PC-9 (cell line): ENCODE results near the gene EFEMP2. TPM values are rescaled to one million over a fixed set of nuclear protein-coding genes. Genes with fewer than 3 reads are reported as not detected.

ENCODE experiments used
- Bru-seq: library from RNA; stranded (reverse); fragments of 400-500 nt; gene quantifications from one replicate; lab custom pipeline; 2021; lab: Mats Ljungman, UMichigan
- BruChase-seq, 2 experiments: library from RNA; stranded (reverse); fragments of 400-500 nt; gene quantifications; one replicate each; lab custom pipeline; 2021; lab: Mats Ljungman, UMichigan
- BruUV-seq: library from RNA; stranded (reverse); fragments of 400-500 nt; replicated peaks from 2 replicates; lab custom pipeline; 2021; lab: Mats Ljungman, UMichigan
- CTCF ChIA-PET: fragments of 300-600 bp; sonication (Branson Sonifier 250); formaldehyde crosslinking; loops from one replicate; lab custom pipeline; 2022; ENCODE audit warnings: antibody characterized with exemption; lab: Charles Lee
- POLR2A ChIA-PET: fragments of 300-600 bp; sonication (Branson Sonifier 250); formaldehyde crosslinking; loops from one replicate; lab custom pipeline; 2022; ENCODE audit warnings: antibody characterized with exemption; ENCODE audit not compliant: unreplicated experiment; lab: Charles Lee
- DNase-seq, 2 experiments: peaks; one replicate each; pipeline versions ENCODE4 v3.0.0 to v3.0.0-alpha.2; 2015 to 2022; ENCODE audit warnings: mixed read lengths in 1 of 2
- H2AFZ ChIP-seq: fragments of 200-600 bp; sonication (generic); 2 replicates; pipeline ENCODE4 v1.8.1; 2017; ENCODE audit warnings: antibody characterized with exemption
- H3F3A ChIP-seq: fragments of 200-600 bp; sonication (generic); 2 replicates; pipeline ENCODE4 v1.8.1; 2017; ENCODE audit warnings: antibody characterized with exemption, mild to moderate bottlenecking, low read depth; ENCODE audit not compliant: insufficient read depth
- H3K27ac ChIP-seq: fragments of 200-600 bp; sonication (generic); 2 replicates; pipeline ENCODE4 v1.6.1; 2016; ENCODE audit warnings: mixed run types
- H3K27me3 ChIP-seq: fragments of 200-600 bp; sonication (generic); 2 replicates; pipeline ENCODE4 v1.6.1; 2016; ENCODE audit warnings: low read depth, mixed run types; ENCODE audit not compliant: insufficient read depth
- H3K36me3 ChIP-seq: fragments of 200-600 bp; sonication (generic); 2 replicates; pipeline ENCODE4 v1.6.1; 2016; ENCODE audit warnings: low read depth, mixed run types
- H3K4me1 ChIP-seq: fragments of 200-600 bp; sonication (generic); replicated peaks from 2 replicates; pipeline ENCODE4 v1.6.1; 2016; ENCODE audit warnings: mixed run types; ENCODE audit not compliant: insufficient read depth
- H3K4me2 ChIP-seq: fragments of 200-600 bp; sonication (generic); 2 replicates; pipeline ENCODE4 v1.6.1; 2017; ENCODE audit warnings: mixed run types
- H3K4me3 ChIP-seq: fragments of 200-600 bp; sonication (generic); 2 replicates; pipeline ENCODE4 v1.6.1; 2016; ENCODE audit warnings: mixed run types
- H3K79me2 ChIP-seq: fragments of 200-600 bp; sonication (generic); 2 replicates; pipeline ENCODE4 v1.6.1; 2017; ENCODE audit warnings: low read depth, mixed run types
- H3K9me2 ChIP-seq: fragments of 200-600 bp; sonication (generic); 2 replicates; pipeline ENCODE4 v1.8.1; 2017; ENCODE audit warnings: mild to moderate bottlenecking; ENCODE audit not compliant: insufficient read depth
- H3K9me3 ChIP-seq: fragments of 200-600 bp; sonication (generic); 2 replicates; pipeline ENCODE4 v1.8.1; 2016; ENCODE audit warnings: low read depth; ENCODE audit not compliant: insufficient read depth
- H4K20me1 ChIP-seq: fragments of 200-600 bp; sonication (generic); 2 replicates; pipeline ENCODE4 v1.8.1; 2017; ENCODE audit not compliant: insufficient read depth
- CTCF ChIP-seq: fragments of 200-600 bp; sonication (generic); conservative IDR thresholded peaks from 2 replicates; pipeline ENCODE4 v1.6.1; 2017; ENCODE audit warnings: mixed run types, antibody characterized with exemption, mild to moderate bottlenecking, moderate library complexity
- EZH2 ChIP-seq: fragments of 200-600 bp; sonication (generic); IDR thresholded peaks from 2 replicates; pipeline ENCODE4 v1.8.0; 2017; ENCODE audit warnings: antibody characterized with exemption, low read depth
- intact Hi-C: fragments of 100-400 bp; cut with micrococcal nuclease; formaldehyde crosslinking; loops from one replicate; pipeline ENCODE4 v1.10.0; 2022; ENCODE audit not compliant: unreplicated experiment
- long read RNA-seq: library from polyadenylated mRNA; stranded (forward); transcript quantifications from one replicate; pipeline ENCODE4 v2.0.0, GENCODE V29; 2022
- total RNA-seq: library from RNA; stranded (reverse); gene quantifications from 2 replicates; pipeline ENCODE4 v1.2.3, GENCODE V29; 2021

The EFEMP2 gene
- total RNA-seq (18.1 and 32.3 TPM in 2 replicates), Bru-seq, nascent RNA (percentile 35 among the genes with signal in this experiment), BruChase-seq, experiment 1, labeled RNA remaining after a 2-hour chase (percentile 46 among the genes with signal in this experiment), BruChase-seq, experiment 2, labeled RNA remaining after a 6-hour chase (percentile 42 among the genes with signal in this experiment)
- long read RNA-seq, transcript EFEMP2-201 (11 exons, 2,034 nt) = major isoform, 9 of 15 reads
- long read RNA-seq, partial matches to known transcripts = 2 of 15 reads
- long read RNA-seq, other reads (novel, unspliced or antisense) = 2 of 15 reads

GRCh38 chr11:65872586-65873317 is at the start of gene EFEMP2:
Gene EFEMP2, minus strand, starts transcription at chr11:65872800. Its CDS starts 446 bp downstream, at chr11:65872354.
- DNase-seq = peak in 1 of 2 experiments; percentile 44
- POLR2A ChIA-PET = interaction anchor here (0.7 kb wide), 2 partner anchors 130 to 302 kb away, joined by 4 to 5 read pairs; partner anchors contain the start of genes BANF1 and ZNRD2
- intact Hi-C loops = no loop called here
- no peaks in the 10 kb centered on the region for H4K20me1 ChIP-seq
- H2AFZ ChIP-seq = peak within 1 kb of the TSS; percentile 87
- CTCF ChIA-PET = interaction anchor here (0.5 to 0.7 kb wide), 2 partner anchors 12 to 191 kb away, joined by 3 to 7 read pairs; no protein-coding TSS in a partner anchor
- peaks cover 4% of the 10 kb centered on the region; the same call in 1 of the 2 replicates for H3K4me1 ChIP-seq
- BruUV-seq = no TSS peak
- H3K27me3 ChIP-seq = no peaks in the 10 kb centered on the region
- no peaks in the 10 kb centered on the region for H3K36me3 ChIP-seq
- H3K9me3 ChIP-seq = no peaks in the 10 kb centered on the region
- H3K4me3 ChIP-seq = peak within 1 kb of the TSS; percentile 61
- H3K4me2 ChIP-seq = peak within 1 kb of the TSS; percentile 78
- no peaks in the 10 kb centered on the region for H3K79me2 ChIP-seq
- H3K27ac ChIP-seq = no peak within 1 kb of the TSS
- no peaks in the 10 kb centered on the region for H3K9me2 ChIP-seq
- TF ChIP-seq CTCF (no peak), EZH2 (no peak)
- H3F3A ChIP-seq = peaks cover 31% of the 10 kb centered on the region

- Histone ChIP-seq H4K20me1 (no peaks in the 10 kb centered on the region), H3K4me1 (peaks cover 24% of the 10 kb centered on the region), H3K79me2 (peaks cover 32% of the 10 kb centered on the region), H3K9me2 (no peaks in the 10 kb centered on the region), H3K27me3 (no peaks in the 10 kb centered on the region), H3F3A (peaks cover 30% of the 10 kb centered on the region; the same call in 1 of the 2 replicates), H3K36me3 (peaks cover 6% of the 10 kb centered on the region; the same call in 1 of the 2 replicates), H3K4me3 (no peak overlapping the region), H3K9me3 (no peaks in the 10 kb centered on the region), H3K27ac (no peak overlapping the region), H2AFZ (no peak overlapping the region), H3K4me2 (no peak overlapping the region)
- intact Hi-C loops = no loop called here
- DNase-seq = no peak
- ChIA-PET POLR2A (interaction anchor here (0.6 kb wide), 1 partner anchor 50 kb away, joined by 3 read pairs; no protein-coding TSS in a partner anchor), CTCF (interaction anchor here (0.5 kb wide), 1 partner anchor 18 kb away, joined by 9 read pairs; no protein-coding TSS in a partner anchor)
- BruUV-seq = no TSS peak
- TF ChIP-seq EZH2 = no peak
- no peak for TF ChIP-seq CTCF
Observed at GRCh38 chr11:65921876-65922275, 49.3 kb upstream of the EFEMP2 start.

GRCh38 chr11:65921033-65921555 is 48.5 kb upstream of the EFEMP2 start:
- no peaks in the 10 kb centered on the region for H4K20me1 ChIP-seq
- no peak for DNase-seq
- no peaks in the 10 kb centered on the region for H3K27me3 ChIP-seq
- H3K4me2 ChIP-seq = peak overlapping the region; percentile 94
- intact Hi-C loops = no loop called here
- H3K9me3 ChIP-seq = no peaks in the 10 kb centered on the region
- TF ChIP-seq CTCF (no peak), EZH2 (no peak)
- H3K79me2 ChIP-seq = peaks cover 40% of the 10 kb centered on the region
- H3K27ac ChIP-seq = no peak overlapping the region
- peaks cover 32% of the 10 kb centered on the region for H3K4me1 ChIP-seq
- ChIA-PET CTCF (no interaction called here), POLR2A (interaction anchor here (0.7 kb wide), 1 partner anchor 20 kb away, joined by 3 read pairs; no protein-coding TSS in a partner anchor)
- BruUV-seq = no TSS peak
- H3F3A ChIP-seq = peaks cover 38% of the 10 kb centered on the region; the same call in 1 of the 2 replicates
- H2AFZ ChIP-seq = no peak overlapping the region
- H3K4me3 ChIP-seq = no peak overlapping the region
- peaks cover 6% of the 10 kb centered on the region; the same call in 1 of the 2 replicates for H3K36me3 ChIP-seq
- H3K9me2 ChIP-seq = no peaks in the 10 kb centered on the region
